Activated naive CD4-positive, alpha-beta T cell treated with anti-CD3 and anti-CD28 coated beads, Interleukin-2, amount 50 U/mL, for 24 hours (primary cell): ENCODE measurements around the gene MB21D2.

ENCODE experiments used
- H3K27ac Mint-ChIP-seq: one replicate; pipeline ENCODE4 v1.8.0; 2021; ENCODE audit warnings: mild to moderate bottlenecking, mixed read lengths
- H3K27me3 Mint-ChIP-seq: one replicate; pipeline ENCODE4 v1.8.0; 2021; ENCODE audit warnings: mixed read lengths
- H3K36me3 Mint-ChIP-seq: one replicate; pipeline ENCODE4 v1.8.0; 2021; ENCODE audit warnings: mixed read lengths
- H3K4me1 Mint-ChIP-seq: one replicate; pipeline ENCODE4 v1.8.0; 2021; ENCODE audit warnings: mixed read lengths
- H3K4me3 Mint-ChIP-seq: one replicate; pipeline ENCODE4 v1.8.0; 2021; ENCODE audit warnings: mild to moderate bottlenecking, mixed read lengths
- H3K9me3 Mint-ChIP-seq: one replicate; pipeline ENCODE4 v1.8.0; 2021; ENCODE audit warnings: mixed read lengths

MB21D2 gene

GRCh38 chr3:192887047-192887446 lies 30.6 kb downstream of the MB21D2 start:
- H3K36me3 Mint-ChIP-seq, result no peaks in the 10 kb centered on the region
- no peak overlapping the region for H3K27ac Mint-ChIP-seq
- no peaks in the 10 kb centered on the region for H3K9me3 Mint-ChIP-seq
- H3K27me3 Mint-ChIP-seq, result no peaks in the 10 kb centered on the region
- H3K4me3 Mint-ChIP-seq, result no peak overlapping the region
- peaks cover 29% of the 10 kb centered on the region for H3K4me1 Mint-ChIP-seq

GRCh38 chr3:192884777-192885773 lies 32.6 kb downstream of the MB21D2 start:
- Mint-ChIP-seq H3K27ac (no peak overlapping the region), H3K9me3 (no peaks in the 10 kb centered on the region), H3K36me3 (no peaks in the 10 kb centered on the region), H3K27me3 (no peaks in the 10 kb centered on the region), H3K4me1 (peaks cover 24% of the 10 kb centered on the region), H3K4me3 (no peak overlapping the region)

GRCh38 chr3:192883512-192883911 lies 34.1 kb downstream of the MB21D2 start:
- Mint-ChIP-seq H3K4me1 (peaks cover 15% of the 10 kb centered on the region), H3K36me3 (no peaks in the 10 kb centered on the region), H3K27ac (no peak overlapping the region), H3K4me3 (no peak overlapping the region), H3K27me3 (no peaks in the 10 kb centered on the region), H3K9me3 (no peaks in the 10 kb centered on the region)

GRCh38 chr3:192881159-192881786 lies 36.4 kb downstream of the MB21D2 start:
- no peaks in the 10 kb centered on the region for H3K4me1 Mint-ChIP-seq
- H3K36me3 Mint-ChIP-seq, result no peaks in the 10 kb centered on the region
- H3K27ac Mint-ChIP-seq, result no peak overlapping the region
- no peak overlapping the region for H3K4me3 Mint-ChIP-seq
- H3K27me3 Mint-ChIP-seq, result no peaks in the 10 kb centered on the region
- no peaks in the 10 kb centered on the region for H3K9me3 Mint-ChIP-seq

- H3K27ac Mint-ChIP-seq, result no peak overlapping the region
- no peaks in the 10 kb centered on the region for H3K36me3 Mint-ChIP-seq
- no peak overlapping the region for H3K4me3 Mint-ChIP-seq
- H3K27me3 Mint-ChIP-seq, result no peaks in the 10 kb centered on the region
- H3K4me1 Mint-ChIP-seq, result no peaks in the 10 kb centered on the region
- no peaks in the 10 kb centered on the region for H3K9me3 Mint-ChIP-seq
Observed at GRCh38 chr3:192880313-192880712, 37.3 kb downstream of the MB21D2 start.

GRCh38 chr3:192879346-192880031 lies 38.2 kb downstream of the MB21D2 start:
- Mint-ChIP-seq H3K4me1 (no peaks in the 10 kb centered on the region), H3K4me3 (no peak overlapping the region), H3K27me3 (no peaks in the 10 kb centered on the region), H3K27ac (no peak overlapping the region), H3K36me3 (no peaks in the 10 kb centered on the region), H3K9me3 (no peaks in the 10 kb centered on the region)

GRCh38 chr3:192875971-192876565 lies 41.6 kb downstream of the MB21D2 start:
- H3K27ac Mint-ChIP-seq, result no peak overlapping the region
- no peaks in the 10 kb centered on the region for H3K4me1 Mint-ChIP-seq
- H3K4me3 Mint-ChIP-seq, result no peak overlapping the region
- H3K27me3 Mint-ChIP-seq, result no peaks in the 10 kb centered on the region
- no peaks in the 10 kb centered on the region for H3K36me3 Mint-ChIP-seq
- H3K9me3 Mint-ChIP-seq, result no peaks in the 10 kb centered on the region

GRCh38 chr3:192870822-192871221 lies 46.8 kb downstream of the MB21D2 start:
- Mint-ChIP-seq H3K27ac (no peak overlapping the region), H3K9me3 (no peaks in the 10 kb centered on the region), H3K4me1 (no peaks in the 10 kb centered on the region), H3K36me3 (no peaks in the 10 kb centered on the region), H3K4me3 (no peak overlapping the region), H3K27me3 (no peaks in the 10 kb centered on the region)

- H3K9me3 Mint-ChIP-seq, result no peaks in the 10 kb centered on the region
- no peak overlapping the region for H3K27ac Mint-ChIP-seq
- no peaks in the 10 kb centered on the region for H3K27me3 Mint-ChIP-seq
- no peak overlapping the region for H3K4me3 Mint-ChIP-seq
- H3K36me3 Mint-ChIP-seq, result no peaks in the 10 kb centered on the region
- no peaks in the 10 kb centered on the region for H3K4me1 Mint-ChIP-seq
Observed at GRCh38 chr3:192869131-192870031, 48.3 kb downstream of the MB21D2 start.

- Mint-ChIP-seq H3K4me3 (no peak overlapping the region), H3K27ac (no peak overlapping the region), H3K9me3 (no peaks in the 10 kb centered on the region), H3K27me3 (no peaks in the 10 kb centered on the region), H3K4me1 (no peaks in the 10 kb centered on the region), H3K36me3 (no peaks in the 10 kb centered on the region)
Observed at GRCh38 chr3:192867645-192868044, 50.0 kb downstream of the MB21D2 start.

GRCh38 chr3:192866804-192867203 lies 50.9 kb downstream of the MB21D2 start:
- H3K36me3 Mint-ChIP-seq, result no peaks in the 10 kb centered on the region
- no peaks in the 10 kb centered on the region for H3K27me3 Mint-ChIP-seq
- no peaks in the 10 kb centered on the region for H3K9me3 Mint-ChIP-seq
- peaks cover 7% of the 10 kb centered on the region for H3K4me1 Mint-ChIP-seq
- peak overlapping the region; percentile 23 for H3K27ac Mint-ChIP-seq
- H3K4me3 Mint-ChIP-seq, result no peak overlapping the region

GRCh38 chr3:192864941-192865340 lies 52.7 kb downstream of the MB21D2 start:
- no peak overlapping the region for H3K4me3 Mint-ChIP-seq
- no peaks in the 10 kb centered on the region for H3K9me3 Mint-ChIP-seq
- H3K27me3 Mint-ChIP-seq, result no peaks in the 10 kb centered on the region
- H3K4me1 Mint-ChIP-seq, result peaks cover 10% of the 10 kb centered on the region
- H3K27ac Mint-ChIP-seq, result no peak overlapping the region
- no peaks in the 10 kb centered on the region for H3K36me3 Mint-ChIP-seq

GRCh38 chr3:192863091-192863420 lies 54.6 kb downstream of the MB21D2 start:
- Mint-ChIP-seq H3K27me3 (no peaks in the 10 kb centered on the region), H3K4me1 (peaks cover 18% of the 10 kb centered on the region), H3K9me3 (no peaks in the 10 kb centered on the region), H3K4me3 (no peak overlapping the region), H3K27ac (no peak overlapping the region), H3K36me3 (no peaks in the 10 kb centered on the region)

- no peak overlapping the region for H3K4me3 Mint-ChIP-seq
- H3K27me3 Mint-ChIP-seq, result no peaks in the 10 kb centered on the region
- no peaks in the 10 kb centered on the region for H3K9me3 Mint-ChIP-seq
- no peak overlapping the region for H3K27ac Mint-ChIP-seq
- peaks cover 18% of the 10 kb centered on the region for H3K4me1 Mint-ChIP-seq
- H3K36me3 Mint-ChIP-seq, result no peaks in the 10 kb centered on the region
Observed at GRCh38 chr3:192862408-192863090, 55.1 kb downstream of the MB21D2 start.
